HepG2 (cell line): ENCODE results near the gene IL24. TPM values are rescaled to one million over a fixed set of nuclear protein-coding genes. Genes with fewer than 3 reads are reported as not detected.

ENCODE experiments used
- ATAC-seq: fragments of 200-7000 bp; cut with Tn5 transposase; 3 replicates; pipeline ENCODE4 v1.9.1; 2020; ENCODE audit warnings: mild to moderate bottlenecking, moderate library complexity
- BruUV-seq: library from RNA; stranded (reverse); fragments of 400-500 nt; replicated peaks from 2 replicates; lab custom pipeline; 2021; lab: Mats Ljungman, UMichigan
- CTCF ChIA-PET: fragments of 300-600 bp; formaldehyde crosslinking; extraction: SDS; loops from one replicate; lab custom pipeline; 2021; ENCODE audit warnings: low total read pairs, inconsistent platforms, low intra/inter-chr PET ratio; lab: Yijun Ruan, JAX
- POLR2A ChIA-PET: fragments of 350-600 bp; sonication (Branson Sonifier 250); formaldehyde crosslinking; loops from one replicate; lab custom pipeline; 2020; ENCODE audit warnings: antibody characterized with exemption, inconsistent platforms; lab: Yijun Ruan, JAX
- DNase-seq: peaks from one replicate; pipeline ENCODE4 v3.0.0-alpha.2; 2015; ENCODE audit warnings: low spot score
- FAIRE-seq: peaks from 3 replicates; lab custom pipeline; 2011; peaks lifted over from hg19 to GRCh38; lab: Jason Lieb, UNC
- H2AFZ ChIP-seq: one replicate; pipeline ENCODE4 v1.6.1; 2011; ENCODE audit warnings: low read length, inconsistent platforms
- H3K27ac ChIP-seq: fragments of 300-600 bp; 3 replicates; pipeline ENCODE4 v1.8.0; 2011; ENCODE audit warnings: mixed run types, mild to moderate bottlenecking, mixed read lengths, low read length, inconsistent platforms; ENCODE audit not compliant: insufficient read depth; ENCODE audit errors: extremely low read length
- H3K27me3 ChIP-seq, 2 experiments: fragments of 200-600 bp in 1 of 2; 2 replicates in 1 of 2; 3 replicates in 1 of 2; pipeline versions ENCODE4 v1.6.0 to v1.8.0; 2011; ENCODE audit warnings: low read length in 2 of 2, mild to moderate bottlenecking in 2 of 2, moderate library complexity in 2 of 2, inconsistent platforms in 1 of 2; ENCODE audit not compliant: insufficient read depth in 2 of 2, control insufficient read depth in 1 of 2
- H3K36me3 ChIP-seq, 2 experiments: fragments of 200-600 bp in 1 of 2; replicated peaks in 1 of 2; 2 replicates in 1 of 2; 3 replicates in 1 of 2; pipeline versions ENCODE4 v1.5.1 to v1.8.0; 2011; ENCODE audit warnings: low read length in 2 of 2, inconsistent platforms in 1 of 2; ENCODE audit not compliant: insufficient read depth in 2 of 2, control insufficient read depth in 1 of 2
- H3K4me1 ChIP-seq: 2 replicates; pipeline ENCODE4 v1.5.1; 2012; ENCODE audit warnings: low read length, inconsistent platforms; ENCODE audit not compliant: insufficient read depth
- H3K4me2 ChIP-seq: 2 replicates; pipeline ENCODE4 v1.6.0; 2011; ENCODE audit warnings: low read depth, low read length, inconsistent platforms
- H3K4me3 ChIP-seq, 3 experiments: fragments of 200-600 bp in 1 of 3; sonication (generic), shearing (Covaris generic) in 1 of 3; replicated peaks in 1 of 3; 2 replicates each; pipeline ENCODE4 v1.5.1; 2011 to 2016; ENCODE audit warnings: low read length in 3 of 3, inconsistent platforms in 2 of 3, low read depth in 2 of 3, mild to moderate bottlenecking in 2 of 3, control low read depth in 1 of 3, mixed read lengths in 1 of 3; ENCODE audit not compliant: insufficient read depth in 1 of 3
- H3K79me2 ChIP-seq: one replicate; pipeline ENCODE4 v1.6.1; 2011; ENCODE audit warnings: low read length, inconsistent platforms; ENCODE audit not compliant: insufficient read depth
- H3K9ac ChIP-seq: 2 replicates; pipeline ENCODE4 v1.6.0; 2011; ENCODE audit warnings: mild to moderate bottlenecking, low read depth, low read length, inconsistent platforms; ENCODE audit not compliant: insufficient read depth
- H3K9me3 ChIP-seq: 2 replicates; pipeline ENCODE4 v1.5.1; 2012; ENCODE audit warnings: mild to moderate bottlenecking, low read length
- H4K20me1 ChIP-seq: 2 replicates; pipeline ENCODE4 v1.6.0; 2011; ENCODE audit warnings: inconsistent platforms, mild to moderate bottlenecking, low read length, moderate library complexity; ENCODE audit not compliant: insufficient read depth
- CTCF ChIP-seq: sonication (generic); formaldehyde crosslinking; IDR thresholded peaks from 2 replicates; pipeline ENCODE4 v1.5.0; 2020; ENCODE audit warnings: mild to moderate bottlenecking, missing genetic modification reagents, moderate library complexity
- STAG1 ChIP-seq: sonication (generic); formaldehyde crosslinking; IDR thresholded peaks from 2 replicates; pipeline ENCODE4 v1.4.0; 2020; ENCODE audit warnings: missing genetic modification reagents
- ZMYM3 ChIP-seq: sonication (generic); formaldehyde crosslinking; IDR thresholded peaks from 2 replicates; pipeline ENCODE4 v1.5.1; 2020; ENCODE audit warnings: mild to moderate bottlenecking, missing genetic modification reagents
- ZNF382 ChIP-seq: sonication (generic); formaldehyde crosslinking; IDR thresholded peaks from 2 replicates; pipeline ENCODE4 v1.5.0; 2020; ENCODE audit warnings: missing genetic modification reagents, mild to moderate bottlenecking, borderline replicate concordance
- WGBS: methylation state at CpG from one replicate; pipeline ENCODE4 v1.1.6; 2017; ENCODE audit warnings: low lambda C conversion rate; 5-methylcytosine and 5-hydroxymethylcytosine counted together
- in situ Hi-C: cut with HindIII; loops from 2 replicates; pipeline ENCODE4 v1.10.0; 2017; ENCODE audit warnings: low pct_unique_long_range_greater_than_20kb; ENCODE audit not compliant: extremely low pct_ligation_motif_present
- intact Hi-C: fragments of 100-400 bp; cut with micrococcal nuclease; formaldehyde crosslinking; loops from one replicate; pipeline ENCODE4 v1.10.0; 2022; ENCODE audit not compliant: unreplicated experiment
- polyA plus RNA-seq, 8 experiments: library from polyadenylated mRNA; depleted of rRNA in 3 of 8; stranded (reverse) in 7 of 8; unstranded in 1 of 8; fragments of >200 nt; fragmentation: Illumina TruSeq in 4 of 8; extraction: Trizol in 4 of 8; gene quantifications; 2 replicates each; pipeline versions ENCODE4 v1.2.1 to v1.2.3, GENCODE V29; 2011 to 2016; ENCODE audit warnings: low read depth in 4 of 8, missing spikeins in 1 of 8, mixed read lengths in 1 of 8; ENCODE audit not compliant: insufficient read depth in 1 of 8
- total RNA-seq, 5 experiments: library from RNA; depleted of rRNA; stranded (reverse); fragments of >200 nt; fragmentation: Illumina TruSeq; extraction: Trizol; gene quantifications; 2 replicates each; pipeline ENCODE4 v1.2.3, GENCODE V29; 2016; ENCODE audit warnings: low read depth in 1 of 5

IL24 gene
- total and polyA plus RNA-seq, 2 of the 13 experiments (the other 11 are each of a cell fraction or from before 2014, with no cell fraction given), result not detected

GRCh38 chr1:206933333-206933945 lies 36.2 kb downstream of the IL24 start:
- WGBS, result 24% methylated on average over 5 of the region's 8 CpGs
- in situ Hi-C loops, result loop anchor here (5.0 to 10.0 kb wide), 2 partner anchors 49 to 141 kb away; no protein-coding TSS in a partner anchor
- no peaks in the 10 kb centered on the region for H3K36me3 ChIP-seq
- no peaks in the 10 kb centered on the region for H3K9me3 ChIP-seq
- H3K4me2 ChIP-seq, result no peak overlapping the region
- H3K9ac ChIP-seq, result no peak overlapping the region
- ChIA-PET POLR2A (no interaction called here), CTCF (interaction anchor here (1.4 kb wide), 1 partner anchor 46 kb away, joined by 4 read pairs; no protein-coding TSS in a partner anchor)
- FAIRE-seq, result no peak
- no peaks in the 10 kb centered on the region for H3K79me2 ChIP-seq
- no peak overlapping the region for H3K4me3 ChIP-seq
- H3K4me1 ChIP-seq, result no peaks in the 10 kb centered on the region
- H4K20me1 ChIP-seq, result no peaks in the 10 kb centered on the region
- peak; percentile 35 for TF ChIP-seq STAG1 (CRISPR knock-in tag)
- TF ChIP-seq ZNF382 (CRISPR knock-in tag), result no peak
- peak; percentile 60 for TF ChIP-seq CTCF (CRISPR knock-in tag)
- no peak for TF ChIP-seq ZMYM3 (CRISPR knock-in tag)
- TF ChIP-seq, all 625 proteins: peak for 2
- no peak overlapping the region for H3K27ac ChIP-seq
- no peak overlapping the region for H2AFZ ChIP-seq
- no TSS peak for BruUV-seq
- DNase-seq (no peak), ATAC-seq (peak; percentile 54)
- intact Hi-C loops, result no loop called here
- peaks cover 2 to 3% of the 10 kb centered on the region in 2 experiments; a peak in 3 of 5 replicates for H3K27me3 ChIP-seq
